ENCODE measurements around the gene SPON1.

- TF ChIP-seq BHLHE40 (IDR thresholded peaks at IDR 0.05; ENCODE audit: borderline replicate concordance) (no peak), TARDBP (IDR thresholded peaks at IDR 0.05) (no peak), SP1 (IDR thresholded peaks at IDR 0.05) (no peak), CTBP1 (IDR thresholded peaks at IDR 0.05; ENCODE audit: borderline replicate concordance) (no peak), ELF4 (IDR thresholded peaks at IDR 0.05) (no peak)
Observed at GRCh38 chr11:14258221-14258935, 295.9 kb downstream of the SPON1 start.
